HG03378 (cell line): Measurements from ENCODE around the gene TCTN1.
A peak's percentile ranks its signal among the peaks of the same experiment; 100 is the strongest.
"Not testable (repeated sequence)": the region's sequence is repeated elsewhere in the genome, so short reads cannot be mapped to it uniquely, and the experiment has no call there.

Experiments used
- ATAC-seq: cut with Tn5 transposase; IDR thresholded peaks from one replicate; pipeline ENCODE4 v1.9.1; 2021; ENCODE audit warnings: mild to moderate bottlenecking, moderate library complexity; ENCODE audit not compliant: unreplicated experiment

The TCTN1 gene

DNA sequence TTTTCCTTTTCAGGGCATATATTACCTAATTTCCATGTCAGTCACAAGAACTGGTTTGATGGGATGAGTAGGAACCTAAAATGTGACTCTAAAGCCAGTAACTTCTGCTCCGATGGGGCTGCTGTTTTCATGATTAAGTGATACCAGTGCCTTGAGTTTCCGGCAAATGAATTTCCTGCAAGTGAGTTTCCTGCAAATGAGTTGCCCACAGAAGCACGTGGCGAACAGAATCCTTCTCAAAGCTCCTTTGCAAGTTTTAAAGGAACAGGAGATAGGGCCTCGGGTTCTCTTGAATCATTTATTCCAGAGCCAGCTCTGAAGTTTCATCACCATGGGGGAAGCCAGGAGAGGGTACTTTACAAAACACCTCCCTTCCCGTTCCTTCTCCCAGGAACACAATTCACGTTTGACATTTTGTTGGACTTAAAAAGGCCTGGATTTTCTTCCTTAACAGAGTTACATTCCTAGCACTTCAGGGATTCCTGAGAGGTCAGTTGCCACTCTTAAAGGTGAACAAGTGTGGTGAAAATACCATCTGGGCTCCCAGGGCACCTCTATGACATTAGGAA lies 28.6 kb upstream of the TCTN1 start:
- ATAC-seq: no peak

DNA sequence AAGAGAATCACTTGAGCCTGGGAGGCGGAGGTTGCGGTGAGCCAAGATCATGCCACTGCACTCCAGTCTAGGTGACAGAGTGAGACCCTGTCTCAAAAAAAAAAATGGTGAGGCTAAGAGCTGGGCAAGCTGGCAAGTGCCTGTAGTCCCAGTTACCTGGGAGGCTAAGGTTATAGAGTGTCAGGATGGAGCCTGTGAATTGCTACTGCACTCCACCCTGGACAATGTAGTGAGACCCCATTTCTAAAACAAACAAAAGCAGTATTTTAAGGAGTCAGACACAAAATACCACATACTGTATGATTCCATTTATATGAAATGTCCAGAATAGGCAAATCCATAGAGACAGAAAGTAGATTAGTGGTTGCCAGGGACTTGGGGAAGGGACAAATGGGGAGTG lies 26.8 kb upstream of the TCTN1 start:
- ATAC-seq: not testable (repeated sequence)

DNA sequence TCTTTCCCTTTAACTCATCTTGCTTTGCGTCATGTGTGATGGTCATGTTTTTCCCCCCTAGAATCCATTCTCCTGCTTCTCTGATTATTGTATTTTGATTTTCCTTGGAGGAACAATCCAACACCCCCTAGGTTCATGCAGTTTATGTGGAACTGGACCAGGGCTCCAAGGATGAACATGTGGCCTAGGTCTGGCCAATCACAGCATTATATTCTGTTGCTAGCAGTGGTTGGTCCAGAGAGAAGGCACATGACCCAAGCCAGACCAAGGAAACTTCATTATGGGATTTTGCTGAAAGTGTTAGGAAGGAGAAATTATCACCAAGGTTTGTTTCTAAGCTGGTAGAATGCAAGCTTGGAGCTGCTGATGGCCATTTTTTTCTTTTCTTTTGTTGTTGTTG lies 23.9 kb upstream of the TCTN1 start:
- no peak for ATAC-seq

DNA sequence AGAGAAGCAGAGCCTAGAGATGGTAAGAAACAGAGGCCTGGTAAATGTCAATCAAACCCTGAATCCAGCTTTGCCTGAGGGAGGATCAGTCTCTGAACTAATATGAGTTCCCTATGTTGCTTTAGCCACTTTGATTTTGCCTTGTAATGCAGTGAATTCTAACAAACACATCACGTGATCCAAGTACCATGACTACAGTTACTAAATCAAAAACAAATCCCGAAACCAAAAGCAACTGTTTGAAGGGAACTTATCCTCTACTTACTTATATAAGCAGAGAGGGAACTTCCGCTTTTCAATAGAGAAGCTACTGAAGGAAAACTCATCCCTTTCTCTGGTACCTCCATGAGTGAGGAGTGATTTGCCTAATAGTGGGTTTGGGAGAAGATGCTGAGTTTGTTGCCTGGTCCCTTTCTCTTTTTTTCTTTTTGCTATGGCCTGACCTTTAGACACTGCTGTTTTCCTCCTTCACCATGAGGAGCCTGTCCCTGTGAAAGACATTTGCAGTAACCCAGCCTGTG lies 23.1 kb upstream of the TCTN1 start:
- ATAC-seq: peak; percentile 86

DNA sequence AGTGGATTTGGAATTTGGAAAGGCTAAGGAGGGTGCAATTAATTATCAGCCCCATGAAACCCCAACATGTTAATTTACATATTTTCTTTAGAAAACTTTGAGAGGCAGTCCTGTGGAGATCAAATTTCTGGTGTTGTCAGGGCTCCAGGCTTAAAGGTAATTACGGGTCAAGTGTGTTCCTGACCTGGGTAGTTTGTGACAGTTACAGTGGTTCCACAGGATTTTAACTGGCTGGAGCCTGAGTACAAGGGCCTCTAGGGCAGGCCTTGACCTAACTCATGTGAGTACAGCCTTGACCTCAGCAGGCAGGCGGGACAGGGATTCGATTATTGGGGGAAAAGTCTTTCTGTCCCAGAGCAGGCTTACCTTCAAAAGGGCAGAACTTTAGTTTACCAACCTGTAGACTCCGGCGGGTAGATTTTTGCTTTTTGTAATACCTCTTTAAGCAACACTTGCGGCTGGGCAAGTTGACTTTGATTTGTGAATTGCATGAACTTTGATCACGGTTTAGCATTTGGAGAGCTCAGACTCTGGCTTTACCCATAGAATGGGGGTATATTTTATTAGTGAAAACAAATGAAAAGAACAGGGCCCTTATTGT lies 22.4 kb upstream of the TCTN1 start:
- no peak for ATAC-seq

DNA sequence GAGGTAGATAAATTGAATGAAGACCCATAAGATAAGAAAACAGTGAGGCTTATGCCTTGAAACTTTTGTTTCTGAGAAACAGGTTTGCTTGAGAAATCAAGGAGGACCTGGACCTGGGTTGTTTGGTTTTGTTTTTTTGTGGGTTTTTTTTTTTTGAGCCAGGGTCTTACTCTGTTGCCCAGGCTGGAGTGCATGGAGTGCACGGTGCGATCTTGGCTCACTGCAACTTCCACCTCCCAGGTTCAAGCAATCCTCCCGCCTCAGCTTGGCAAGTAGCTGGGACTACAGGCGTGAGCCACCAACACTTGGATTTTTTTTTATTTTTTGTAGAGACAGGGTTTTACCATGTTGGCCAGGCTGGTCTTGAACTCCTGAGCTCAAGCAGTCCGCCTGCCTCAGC lies 21.9 kb upstream of the TCTN1 start:
- no peak for ATAC-seq

DNA sequence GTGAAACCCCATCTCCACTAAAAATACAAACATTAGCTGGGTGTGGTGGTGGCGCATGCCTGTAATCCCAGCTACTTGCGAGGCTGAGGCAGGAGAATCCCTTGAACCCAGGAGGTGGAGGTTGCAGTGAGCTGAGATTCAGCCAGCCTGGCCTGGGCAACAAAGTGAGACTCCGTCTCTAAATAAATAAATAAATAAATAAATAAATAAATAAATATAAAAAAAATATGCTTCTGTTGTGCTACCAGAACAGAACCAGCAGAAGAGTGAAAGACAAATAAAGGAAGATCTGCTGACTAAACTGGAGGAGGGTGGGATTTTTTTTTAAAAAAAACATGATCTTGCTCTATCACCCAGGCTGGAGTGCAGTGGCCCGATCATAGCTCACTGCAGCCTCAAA lies 21.0 kb upstream of the TCTN1 start:
- ATAC-seq: not testable (repeated sequence)

DNA sequence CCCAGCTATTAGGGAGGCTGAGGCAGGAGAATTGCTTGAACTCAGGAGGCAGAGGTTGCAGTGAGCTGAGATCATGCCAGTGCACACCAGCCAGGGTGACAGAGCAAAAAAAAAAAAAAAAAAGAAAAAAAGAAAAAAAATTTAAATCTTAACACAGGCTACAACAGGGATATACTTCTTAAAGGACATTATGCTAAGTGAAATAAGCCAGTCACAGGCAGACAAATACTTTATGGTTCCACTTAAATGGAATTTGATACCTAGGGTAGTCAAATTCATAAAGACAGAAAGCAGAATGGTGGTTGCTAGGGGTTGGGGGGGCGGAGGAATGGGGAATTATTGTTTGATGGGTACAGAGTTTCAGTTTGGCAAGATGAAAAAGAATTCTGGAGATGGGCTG lies 16.0 kb upstream of the TCTN1 start:
- ATAC-seq: no peak

DNA sequence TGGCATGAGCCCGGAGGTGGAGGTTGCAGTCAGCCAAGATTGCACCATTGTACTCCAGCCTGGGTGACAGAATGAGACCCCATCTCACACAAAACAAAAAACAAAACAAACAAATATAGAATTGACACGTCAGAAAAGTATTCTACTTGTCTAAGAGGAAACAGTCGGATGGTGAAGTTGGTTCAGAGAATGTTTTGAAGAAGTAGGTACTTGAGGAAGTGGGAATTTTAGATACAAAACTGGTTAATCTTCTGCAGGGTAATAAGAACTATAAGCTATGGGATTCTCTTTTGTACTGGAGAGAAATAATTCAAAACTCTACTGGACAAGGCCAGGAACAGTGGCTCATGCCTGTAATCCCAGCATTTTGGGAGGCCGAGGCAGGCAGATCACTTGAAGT lies 14.6 kb upstream of the TCTN1 start:
- ATAC-seq: no peak

DNA sequence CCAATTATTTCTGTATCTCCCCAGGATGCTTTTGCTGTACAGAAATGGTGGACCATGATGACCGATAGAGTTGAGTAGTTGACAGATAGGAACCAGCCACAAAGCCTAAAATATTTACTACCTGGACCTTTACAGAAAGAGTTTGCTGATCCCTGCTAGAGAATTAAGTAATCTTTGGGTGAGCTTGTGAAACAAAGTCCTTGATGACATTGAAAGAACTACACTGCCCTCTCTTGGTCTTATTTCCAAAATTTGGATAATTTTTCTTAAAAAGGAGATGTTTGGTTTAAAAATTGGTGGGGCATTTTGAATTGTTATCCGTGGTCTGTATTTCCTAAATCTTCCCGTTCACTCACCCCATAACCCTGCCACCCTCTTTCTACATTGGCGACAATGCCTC lies 13.7 kb upstream of the TCTN1 start:
- no peak for ATAC-seq

DNA sequence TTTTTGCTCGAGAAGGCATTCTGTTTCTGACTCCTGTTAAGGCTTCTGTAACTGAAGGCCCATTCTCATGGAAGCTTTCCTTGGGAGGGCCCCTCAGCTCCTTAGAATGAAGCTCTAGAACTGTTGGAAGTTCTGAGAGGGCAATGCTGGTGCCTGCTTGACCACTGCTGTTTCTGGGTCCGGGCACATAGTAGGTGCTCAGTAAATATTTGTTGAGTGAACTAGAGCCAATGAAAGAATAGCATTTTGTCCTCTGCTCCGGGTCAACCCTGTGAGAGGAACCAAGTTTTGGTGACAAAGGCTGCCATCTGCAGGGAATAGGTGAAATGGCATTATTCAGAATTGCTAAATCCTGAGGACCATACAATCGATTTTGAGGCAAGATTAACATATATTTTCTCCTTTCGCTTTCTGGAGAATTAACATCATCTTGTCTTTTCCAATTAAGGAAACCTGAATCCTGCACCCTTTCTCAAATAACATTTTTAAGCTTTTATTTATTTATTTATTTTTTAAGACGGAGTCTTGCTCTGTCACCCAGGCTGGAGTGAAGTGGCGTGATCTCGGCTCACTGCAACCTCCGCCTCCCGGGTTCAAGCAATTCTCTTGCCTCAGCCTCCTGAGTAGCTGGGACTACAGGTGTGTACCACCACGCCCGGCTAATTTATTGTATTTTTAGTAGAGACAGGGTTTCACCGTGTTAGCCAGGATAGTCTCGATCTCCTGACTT lies 11.7 kb upstream of the TCTN1 start:
- not testable (repeated sequence) for ATAC-seq

DNA sequence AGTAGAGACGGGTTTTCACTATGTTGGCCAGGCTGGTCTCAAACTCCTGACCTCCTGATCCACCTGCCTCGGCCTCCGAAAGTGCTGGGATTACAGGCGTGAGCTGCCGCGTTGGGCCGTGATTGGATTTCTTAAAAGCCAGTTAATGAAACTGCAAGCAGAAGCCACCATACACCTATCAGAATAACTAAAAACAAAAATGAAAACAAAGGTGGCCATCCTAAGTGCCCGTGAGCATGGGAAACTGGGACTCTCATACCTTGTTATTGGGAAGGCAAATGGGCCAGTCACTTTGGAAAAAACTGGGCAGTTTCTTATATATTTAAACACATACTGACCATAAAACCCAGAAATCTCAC lies 7.7 kb upstream of the TCTN1 start:
- no peak for ATAC-seq

DNA sequence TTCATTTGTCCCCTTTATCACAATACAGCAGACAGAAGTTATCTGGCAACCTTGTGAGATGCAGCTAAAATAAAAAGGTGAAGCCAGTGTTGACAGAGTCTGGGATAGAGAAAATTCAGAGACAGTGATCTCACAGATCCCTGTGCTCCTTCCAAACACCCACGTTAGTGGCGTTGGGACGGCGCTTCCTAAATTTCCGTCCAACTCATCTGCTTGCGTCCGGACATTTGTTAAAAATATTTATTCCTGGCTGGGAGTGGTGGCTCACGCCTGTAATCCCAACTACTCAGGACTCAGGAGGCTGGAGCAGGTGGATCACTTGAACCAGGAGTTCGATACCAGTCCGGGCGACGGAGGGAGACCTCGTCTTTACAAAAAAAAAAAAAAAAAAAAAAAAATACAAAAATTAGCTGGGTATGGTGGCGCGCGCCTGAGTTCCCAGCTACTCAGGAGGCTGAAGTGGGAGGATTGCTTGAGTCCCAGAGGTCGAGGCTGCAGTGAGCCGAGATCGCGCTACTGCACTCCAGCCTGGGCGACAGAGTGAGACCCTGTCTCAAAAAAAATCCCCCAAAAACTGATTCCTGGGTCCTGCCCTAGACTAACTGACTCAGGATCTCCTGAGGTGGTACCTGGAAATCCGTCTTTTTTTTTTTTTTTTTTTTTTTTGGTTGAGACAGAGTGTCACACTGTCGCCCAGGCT lies 708 bp upstream of the TCTN1 start:
- ATAC-seq: no peak

DNA sequence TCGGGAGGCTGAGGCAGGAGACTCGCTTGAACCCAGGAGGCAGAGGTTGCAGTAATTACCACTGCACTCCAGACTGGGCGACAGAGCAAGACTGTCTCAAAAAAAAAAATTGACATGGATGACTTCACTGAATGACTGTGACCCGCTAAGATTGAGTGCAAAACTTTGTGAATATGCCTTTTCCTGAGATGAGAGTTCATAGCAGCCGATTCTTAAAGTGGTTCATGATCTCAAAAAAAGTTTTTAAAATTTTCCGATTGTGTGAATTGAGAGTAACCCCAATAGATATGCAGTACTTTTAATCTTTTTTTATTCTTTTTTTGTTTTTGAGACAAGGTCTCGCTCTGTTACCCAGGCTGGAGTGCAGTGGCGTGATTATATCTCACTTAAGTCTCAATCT lies 1.2 kb downstream of the TCTN1 start:
- ATAC-seq: no peak

DNA sequence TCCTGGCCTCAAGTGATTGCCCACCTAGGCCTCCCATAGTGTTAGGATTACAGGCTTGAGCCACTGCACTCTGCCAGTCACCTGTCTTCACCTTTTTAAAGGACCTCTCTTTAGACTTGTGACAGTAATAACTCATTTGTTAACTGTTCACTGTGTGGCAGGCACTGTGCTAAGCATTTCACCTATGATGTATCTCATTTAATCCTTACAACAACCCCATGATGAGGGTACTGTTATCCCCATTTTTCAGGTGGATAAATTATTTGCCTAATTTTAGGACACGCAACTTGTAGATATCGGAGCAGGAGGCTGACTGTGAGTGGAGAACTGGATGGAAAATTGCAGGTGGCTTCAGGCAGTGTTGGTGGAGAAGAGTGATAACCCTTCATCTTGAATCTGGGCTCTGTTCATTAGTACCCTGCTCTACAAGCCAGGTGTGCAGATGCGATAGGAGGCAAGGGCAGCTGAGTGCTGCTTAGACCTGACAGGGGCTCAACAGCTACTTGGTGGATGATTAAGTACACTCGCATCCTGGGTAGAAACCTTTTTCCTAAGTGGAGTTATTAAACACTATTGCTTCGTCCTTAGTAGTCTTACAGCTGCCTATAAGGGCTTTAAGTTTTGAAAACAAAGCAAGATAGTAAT lies 2.7 kb downstream of the TCTN1 start:
- no peak for ATAC-seq

DNA sequence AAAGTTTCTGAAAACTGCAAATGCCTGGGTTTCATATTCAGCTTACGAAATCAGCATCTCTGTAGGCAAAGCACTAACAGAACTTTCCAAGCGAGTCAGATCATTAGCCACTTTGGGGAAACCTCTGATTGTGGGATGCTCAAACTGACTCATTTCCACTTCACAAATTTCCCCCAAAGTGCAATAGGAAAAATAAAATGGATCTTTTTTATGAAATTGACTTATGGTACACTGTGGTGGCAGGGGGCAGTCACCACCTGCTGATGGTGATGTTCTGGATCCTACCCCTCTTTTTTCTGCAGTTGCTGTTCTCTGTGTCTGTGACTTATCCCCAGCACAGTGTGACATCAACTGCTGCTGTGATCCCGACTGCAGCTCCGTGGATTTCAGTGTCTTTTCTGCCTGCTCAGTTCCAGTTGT lies 5.6 kb downstream of the TCTN1 start:
- ATAC-seq: no peak

DNA sequence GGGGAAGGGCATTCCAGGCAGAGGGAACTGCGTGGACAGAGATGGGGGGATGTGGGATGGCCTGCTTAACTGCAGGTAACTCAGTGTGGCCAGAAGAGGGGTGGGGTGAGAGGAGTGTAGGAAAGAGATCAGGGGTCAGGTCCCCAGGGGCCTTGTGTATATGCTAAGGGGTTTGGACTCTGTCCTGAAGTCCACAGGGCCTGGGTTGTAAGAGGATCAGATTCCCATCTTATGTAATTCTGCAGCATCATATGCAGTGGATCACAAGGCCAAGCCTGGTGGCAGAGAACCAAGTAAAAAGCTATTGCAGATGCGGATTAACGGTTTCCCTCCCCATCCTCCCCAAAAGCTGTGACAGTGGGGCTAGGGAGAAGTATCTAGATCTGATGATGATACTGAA lies 8.7 kb downstream of the TCTN1 start:
- ATAC-seq: no peak

DNA sequence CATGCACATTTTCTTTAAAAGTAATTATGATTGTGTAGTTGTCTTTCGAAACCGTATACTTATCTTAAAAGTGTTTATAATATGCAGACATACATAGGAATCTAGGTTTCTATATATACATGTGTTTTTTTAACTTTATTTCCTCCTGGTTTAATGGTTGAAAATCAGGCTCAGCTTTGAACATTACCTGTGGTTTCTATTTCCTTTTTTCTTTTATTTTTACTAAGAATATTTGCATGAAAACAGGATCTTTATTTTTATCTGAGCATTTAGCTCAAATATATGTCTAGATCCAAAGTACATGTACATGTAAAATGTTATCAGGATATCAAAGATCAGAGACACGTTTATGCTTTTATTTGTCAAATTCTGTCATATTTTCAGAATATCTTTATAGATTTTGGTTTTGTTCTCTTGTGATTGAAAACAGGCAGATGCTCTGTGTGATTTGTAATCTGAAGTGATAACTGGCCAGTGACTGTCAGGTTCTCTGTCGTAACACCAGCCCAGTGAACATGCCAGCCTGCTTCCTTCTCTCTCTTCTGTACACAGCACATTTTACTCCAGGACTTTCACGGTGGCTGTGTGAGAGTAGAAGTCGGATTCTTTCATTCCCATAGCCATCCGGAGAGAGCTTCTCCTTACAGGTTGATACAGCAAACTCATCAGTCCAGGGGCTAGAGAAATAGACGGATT lies 13.7 kb downstream of the TCTN1 start:
- ATAC-seq: no peak

DNA sequence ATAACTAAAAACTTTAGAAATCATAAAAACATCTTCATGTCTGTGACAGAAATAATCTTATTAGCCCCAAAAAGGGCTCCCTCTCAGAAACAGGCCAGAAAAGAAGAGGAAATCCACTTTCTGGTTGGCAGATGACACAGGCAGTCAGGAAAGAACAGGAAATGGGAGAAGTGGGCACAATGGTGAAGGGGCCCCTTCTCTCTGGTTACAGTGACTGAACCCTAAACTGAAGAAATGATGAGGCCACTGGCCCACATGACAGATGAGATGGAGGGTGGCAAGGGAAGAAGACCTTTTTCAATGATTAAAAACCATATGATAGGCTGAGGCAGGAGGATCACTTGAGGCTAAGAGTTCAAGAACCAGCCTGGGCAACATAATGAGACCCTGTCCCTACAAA lies 21.1 kb downstream of the TCTN1 start:
- no peak for ATAC-seq

DNA sequence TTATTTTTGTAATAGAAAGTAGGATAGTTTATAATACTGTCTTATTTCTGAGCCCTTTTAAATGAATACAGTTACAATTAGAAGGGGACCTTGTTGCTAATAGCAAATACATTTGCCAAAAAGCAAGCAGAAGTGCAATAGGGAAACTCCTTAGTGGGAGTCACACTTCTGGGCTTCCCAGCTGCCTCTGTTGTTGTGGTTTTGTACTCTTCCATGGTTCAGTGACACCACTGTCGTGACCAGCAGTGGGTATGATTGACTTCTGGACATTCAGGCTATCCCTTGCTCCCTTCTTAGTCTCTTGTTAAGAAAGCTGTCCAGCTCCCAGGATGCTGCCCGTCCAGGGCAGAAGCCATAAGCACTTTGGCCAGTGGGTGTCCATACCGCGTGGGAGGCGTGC lies 22.6 kb downstream of the TCTN1 start:
- ATAC-seq: no peak
